Measurements from ENCODE around the gene CD55.

DNA sequence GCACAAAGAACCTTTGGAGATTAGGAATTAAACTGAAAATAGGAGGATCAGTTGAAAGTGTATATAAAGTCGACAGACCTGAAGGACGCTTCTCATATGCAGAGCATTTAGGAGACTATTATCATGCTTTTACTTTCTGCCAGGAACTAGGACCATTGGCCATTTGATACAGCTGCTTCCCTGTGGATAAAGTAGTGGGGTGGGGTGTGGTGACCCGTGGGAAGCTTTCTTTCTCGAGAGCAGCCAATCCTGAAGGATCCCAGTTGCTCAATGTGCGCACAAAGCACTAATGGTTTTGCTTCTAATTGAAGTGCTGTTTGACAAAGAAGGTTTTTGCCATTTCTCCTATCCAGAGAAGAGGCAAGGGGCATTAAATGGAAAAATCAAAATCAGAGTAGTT lies 14.9 kb upstream of the CD55 start:
- TF ChIP-seq, protein P1, sequence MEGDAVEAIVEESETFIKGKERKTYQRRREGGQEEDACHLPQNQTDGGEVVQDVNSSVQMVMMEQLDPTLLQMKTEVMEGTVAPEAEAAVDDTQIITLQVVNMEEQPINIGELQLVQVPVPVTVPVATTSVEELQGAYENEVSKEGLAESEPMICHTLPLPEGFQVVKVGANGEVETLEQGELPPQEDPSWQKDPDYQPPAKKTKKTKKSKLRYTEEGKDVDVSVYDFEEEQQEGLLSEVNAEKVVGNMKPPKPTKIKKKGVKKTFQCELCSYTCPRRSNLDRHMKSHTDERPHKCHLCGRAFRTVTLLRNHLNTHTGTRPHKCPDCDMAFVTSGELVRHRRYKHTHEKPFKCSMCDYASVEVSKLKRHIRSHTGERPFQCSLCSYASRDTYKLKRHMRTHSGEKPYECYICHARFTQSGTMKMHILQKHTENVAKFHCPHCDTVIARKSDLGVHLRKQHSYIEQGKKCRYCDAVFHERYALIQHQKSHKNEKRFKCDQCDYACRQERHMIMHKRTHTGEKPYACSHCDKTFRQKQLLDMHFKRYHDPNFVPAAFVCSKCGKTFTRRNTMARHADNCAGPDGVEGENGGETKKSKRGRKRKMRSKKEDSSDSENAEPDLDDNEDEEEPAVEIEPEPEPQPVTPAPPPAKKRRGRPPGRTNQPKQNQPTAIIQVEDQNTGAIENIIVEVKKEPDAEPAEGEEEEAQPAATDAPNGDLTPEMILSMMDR (IDR thresholded peaks at IDR 0.05; ENCODE audit: insufficient read depth, low read length, poor library complexity, severe bottlenecking), result no peak
- TF ChIP-seq EZH2phosphoT487 (conservative IDR thresholded peaks at IDR 0.05; ENCODE audit: low read length), result no peak
